Non-pigmented ciliary epithelial cell (primary cell): Measurements from ENCODE around the gene GAR1.
"Not testable (repeated sequence)": the region's sequence is repeated elsewhere in the genome, so short reads cannot be mapped to it uniquely, and the experiment has no call there.

Experiments used
- DNase-seq: peaks from one replicate; pipeline ENCODE4 v3.0.0-alpha.2; 2010; ENCODE audit warnings: low read depth

GAR1 gene

GRCh38 chr4:109815151-109816081 is at the start of gene GAR1:
Gene GAR1, plus strand, starts transcription at chr4:109815762. Its CDS starts 403 bp downstream, at chr4:109816165.
- peak; percentile 82 for DNase-seq

DNA sequence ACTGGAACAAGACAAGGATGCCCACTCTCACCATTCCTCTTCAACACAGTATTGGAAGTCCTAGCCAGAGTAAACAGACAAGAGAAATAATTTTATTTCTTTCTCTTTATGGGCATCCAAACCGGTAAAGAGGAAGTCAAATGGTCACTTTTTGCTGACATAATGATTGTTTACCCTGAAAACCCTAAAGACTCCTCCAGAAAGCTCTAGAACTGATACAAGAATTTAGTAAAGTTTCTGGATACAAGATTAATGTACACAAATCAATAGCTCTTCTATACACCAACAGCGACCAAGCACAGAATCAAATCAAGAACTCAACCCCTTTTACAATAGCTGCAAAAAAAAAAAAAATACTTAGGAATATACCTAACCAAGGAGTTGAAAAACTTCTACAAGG is 33.5 kb upstream of the GAR1 start:
- DNase-seq: not testable (repeated sequence)

DNA sequence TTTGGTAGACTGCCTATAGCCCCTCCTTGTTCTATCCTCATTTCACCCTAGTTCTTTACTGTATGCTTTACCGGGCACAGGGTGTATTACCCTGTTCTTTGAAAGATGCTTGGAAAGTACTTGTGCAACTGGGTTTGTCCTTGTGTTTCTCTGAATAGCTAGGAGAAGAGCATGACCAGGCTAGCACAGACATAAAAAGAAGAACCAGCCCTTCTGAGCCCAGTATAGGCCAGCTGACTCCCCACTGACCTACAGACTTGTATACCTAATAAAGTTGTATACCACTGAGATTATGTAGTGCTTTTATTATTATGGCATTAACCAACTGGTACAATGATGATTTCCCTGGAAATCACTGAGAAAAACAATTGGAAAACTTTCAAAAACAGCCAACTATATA is 28.7 kb upstream of the GAR1 start:
- no peak for DNase-seq

DNA sequence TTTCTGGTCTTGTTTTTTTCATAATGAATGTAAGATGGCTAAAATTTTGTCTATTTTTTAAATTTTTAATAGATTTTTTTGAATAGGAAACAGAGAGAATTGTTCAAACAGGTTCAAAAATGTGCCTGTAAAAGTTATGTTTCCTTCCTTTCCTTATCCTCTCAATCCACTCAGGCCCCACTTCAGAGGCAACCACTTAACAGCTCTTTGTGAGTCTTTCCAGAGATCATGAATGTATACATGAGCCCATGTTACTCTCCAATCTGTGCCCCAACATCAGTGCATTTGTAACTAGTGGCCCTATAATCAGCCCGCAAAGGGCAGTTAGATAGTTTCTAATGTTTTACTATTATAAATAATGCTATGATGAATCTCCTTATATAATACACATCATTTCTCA is 27.8 kb upstream of the GAR1 start:
- DNase-seq: no peak

- no peak for DNase-seq
Measured at GRCh38 chr4:109795059-109795458, 20.5 kb upstream of the GAR1 start.

DNA sequence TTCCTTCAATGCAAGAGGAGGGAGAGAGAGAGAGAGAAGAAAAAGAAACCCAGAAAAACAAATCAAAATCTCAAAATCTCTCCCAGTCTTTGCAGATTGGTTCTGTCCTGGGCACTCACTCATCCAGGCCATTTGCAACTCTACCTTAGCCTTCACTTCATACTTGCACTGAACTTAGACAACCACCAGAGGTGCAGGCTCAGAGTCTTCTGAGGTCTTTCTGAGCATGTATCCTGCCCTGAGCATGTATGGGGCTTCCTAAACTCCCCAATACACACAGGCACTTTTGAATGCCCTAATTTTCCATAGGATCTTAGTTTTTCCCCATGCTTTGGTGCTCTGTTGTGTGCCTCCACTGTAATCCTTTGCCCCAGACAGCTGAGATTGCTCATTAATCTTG is 16.7 kb upstream of the GAR1 start:
- DNase-seq: no peak

DNA sequence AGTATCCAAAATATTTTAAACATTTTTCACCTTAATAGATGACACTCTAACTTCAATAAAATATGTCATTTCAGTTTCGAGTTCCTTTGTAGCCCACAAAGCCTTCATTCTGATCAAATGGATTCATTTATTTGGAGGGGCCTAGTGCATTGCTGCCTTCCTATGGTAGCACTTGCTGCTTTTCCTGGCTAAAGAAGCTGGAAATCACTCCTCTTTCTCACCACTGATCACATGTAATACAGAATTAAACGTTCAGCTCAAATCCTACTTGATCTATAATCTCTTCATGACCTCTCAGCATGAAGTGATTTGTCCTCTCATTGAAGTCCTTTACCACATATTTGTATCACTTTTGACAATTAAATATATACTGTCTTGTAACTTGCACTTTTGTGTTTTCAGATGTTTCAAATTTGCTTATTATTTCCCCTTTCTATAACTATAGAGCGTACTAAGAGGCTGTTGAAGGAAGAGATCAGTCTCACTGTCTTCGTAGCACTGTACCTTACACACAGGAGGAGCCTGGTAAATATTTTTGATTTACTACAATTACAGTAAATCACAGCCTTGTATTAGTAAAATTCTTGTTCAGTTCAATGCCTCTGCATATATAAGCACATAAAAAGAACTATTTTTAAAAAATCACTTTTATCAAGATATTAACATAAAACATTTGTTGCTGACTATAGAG is 14.3 kb upstream of the GAR1 start:
- DNase-seq: no peak

GRCh38 chr4:109801895-109802319 is 13.7 kb upstream of the GAR1 start, which contains the start of gene CFI:
Gene CFI, minus strand, starts transcription at chr4:109801999. Its CDS starts 28 bp downstream, at chr4:109801971.
- peak; percentile 64 for DNase-seq

- no peak for DNase-seq
Measured at GRCh38 chr4:109803924-109804571, 11.5 kb upstream of the GAR1 start.

GRCh38 chr4:109809655-109810054 is 5.9 kb upstream of the GAR1 start:
- DNase-seq: no peak

GRCh38 chr4:109810552-109811387 is 4.8 kb upstream of the GAR1 start:
- no peak for DNase-seq

GRCh38 chr4:109811707-109812106 is 3.9 kb upstream of the GAR1 start:
- DNase-seq: no peak

DNA sequence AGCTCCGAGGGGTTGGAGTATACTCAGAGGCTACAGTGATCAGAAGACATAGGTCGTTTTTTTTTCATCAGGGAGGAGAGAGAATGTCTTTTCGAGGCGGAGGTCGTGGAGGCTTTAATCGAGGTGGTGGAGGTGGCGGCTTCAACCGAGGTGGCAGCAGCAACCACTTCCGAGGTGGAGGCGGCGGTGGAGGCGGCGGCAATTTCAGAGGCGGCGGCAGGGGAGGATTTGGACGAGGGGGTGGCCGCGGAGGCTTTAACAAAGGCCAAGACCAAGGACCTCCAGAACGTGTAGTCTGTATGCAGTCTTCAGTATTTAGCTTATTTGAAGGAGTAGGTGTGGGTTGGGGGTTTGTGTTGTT is 500 bp downstream of the GAR1 start:
- DNase-seq: no peak

GRCh38 chr4:109816894-109817293 is 1.3 kb downstream of the GAR1 start:
- DNase-seq: no peak

DNA sequence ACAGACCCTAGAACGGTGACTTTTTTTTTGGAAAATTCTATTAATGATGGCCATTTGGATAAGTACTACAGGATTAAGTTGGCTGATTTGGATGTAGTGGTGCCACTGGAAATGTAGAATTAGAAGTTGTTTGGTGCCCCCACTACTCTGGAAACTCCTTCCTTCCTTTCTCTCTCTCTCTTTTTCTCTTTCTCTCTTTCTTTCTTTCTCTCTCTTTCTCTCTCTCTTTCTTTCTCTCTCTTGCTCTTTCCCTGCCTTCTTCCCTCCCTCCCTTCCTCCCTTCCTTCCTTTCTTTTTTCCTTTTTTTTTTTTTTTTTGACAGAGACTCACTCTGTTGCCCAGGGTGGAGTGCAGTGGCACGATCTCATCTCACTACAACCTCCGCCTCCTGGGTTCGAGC is 2.7 kb downstream of the GAR1 start:
- no peak for DNase-seq

DNA sequence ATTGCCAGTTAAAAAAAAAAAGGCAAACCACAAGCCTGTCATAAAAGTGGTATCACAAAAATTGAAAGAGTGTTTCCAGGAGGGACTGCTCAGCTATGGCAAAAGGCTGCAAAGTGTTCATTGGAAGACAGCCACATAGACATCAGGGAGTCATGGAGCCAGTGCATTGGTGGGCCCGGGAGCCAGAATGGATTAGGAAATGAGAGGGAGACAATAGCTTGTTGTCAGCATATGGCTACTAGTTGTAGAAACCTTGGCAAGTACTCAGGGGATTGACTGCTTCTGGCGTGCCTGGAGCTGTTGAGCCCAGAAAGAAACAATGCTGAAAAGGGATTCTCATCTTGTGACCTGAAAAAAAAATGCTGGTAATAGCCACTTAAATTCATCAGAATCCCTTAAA is 5.0 kb downstream of the GAR1 start:
- no peak for DNase-seq

GRCh38 chr4:109821185-109821584 is 5.6 kb downstream of the GAR1 start:
- no peak for DNase-seq

DNA sequence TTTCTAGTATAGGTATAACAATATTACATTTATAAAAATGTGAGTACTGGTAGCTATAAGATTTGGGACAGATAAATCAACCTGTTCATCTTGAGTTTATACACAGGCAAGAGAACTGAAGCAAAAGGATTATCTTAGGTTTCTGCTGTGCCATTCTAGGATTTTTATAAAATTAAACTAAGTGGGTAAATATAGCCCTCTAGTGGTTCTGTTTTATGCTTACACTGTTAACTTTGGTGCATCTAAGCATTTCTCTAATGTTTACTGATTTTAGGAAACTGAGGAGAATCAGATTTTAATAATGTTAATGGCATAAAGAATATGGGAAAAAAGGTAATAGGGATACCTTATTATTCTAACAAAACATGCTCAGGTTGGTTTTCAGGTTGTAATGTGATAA is 11.2 kb downstream of the GAR1 start:
- no peak for DNase-seq

DNA sequence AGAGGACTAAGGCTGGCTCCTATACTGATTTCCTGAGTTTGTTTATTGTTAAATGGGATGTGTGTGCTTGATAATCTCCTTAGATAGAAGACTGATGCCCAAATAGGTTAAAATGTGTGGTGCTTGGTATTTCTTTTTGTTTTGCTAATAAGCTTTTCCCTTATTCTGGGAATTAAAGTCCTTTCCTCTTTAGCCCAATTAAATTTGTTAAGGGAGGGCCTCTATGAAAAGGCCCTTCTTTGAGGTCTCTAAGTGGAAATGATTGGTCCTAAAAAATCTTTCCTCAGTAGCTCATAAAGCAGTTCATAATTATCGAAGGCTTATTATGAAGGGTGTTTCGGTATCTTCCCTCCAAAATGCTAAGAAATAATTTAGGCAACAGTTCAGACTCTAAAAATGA is 12.1 kb downstream of the GAR1 start, which contains the start of gene RRH:
Gene RRH, plus strand, starts transcription at position 301 of the 400 bp plus-strand sequence. Its CDS starts 56 bp downstream, at position 357.
- no peak for DNase-seq

- DNase-seq: no peak
Measured at GRCh38 chr4:109833756-109834155, 18.2 kb downstream of the GAR1 start.

GRCh38 chr4:109836985-109837384 is 21.4 kb downstream of the GAR1 start:
- DNase-seq: no peak
